ENCODE results near the gene GPM6B. TPM values are rescaled to one million over a fixed set of nuclear protein-coding genes. Genes with fewer than 3 reads are reported as not detected.

The GPM6B gene
- total and polyA plus RNA-seq, 10 donors, result 2.0 to 67.1 (median 23.7) TPM

GRCh38 chrX:13808865-13809264 lies 8.0 kb downstream of the GPM6B start:
- Histone ChIP-seq H3K9me3 (no peaks in the 10 kb centered on the region), H3K36me3 (no peaks in the 10 kb centered on the region), H3K27me3 (replicated peaks in 1 of 7) (peaks cover 0 to 9% (median 0%) of the 10 kb centered on the region in 7 donors), H3K27ac (no peak overlapping the region), H3K4me1 (no peaks in the 10 kb centered on the region), H3K4me3 (no peak overlapping the region)
- TF ChIP-seq POLR2AphosphoS5 (IDR thresholded peaks at IDR 0.05), result no peak
- TF ChIP-seq CTCF (IDR thresholded peaks at IDR 0.05 in 8 of 11, conservative IDR thresholded peaks at IDR 0.05 in 3 of 11), result no peak
- no peak for TF ChIP-seq POLR2A (IDR thresholded peaks at IDR 0.05)
- intact Hi-C loops (cut with DNase I; ENCODE audit: low total_unique reads), result no loop called here
- no peak for DNase-seq

- Histone ChIP-seq H3K27ac (no peak overlapping the region), H3K4me1 (no peaks in the 10 kb centered on the region), H3K36me3 (no peaks in the 10 kb centered on the region), H3K9me3 (no peaks in the 10 kb centered on the region), H3K4me3 (no peak overlapping the region), H3K27me3 (replicated peaks in 1 of 7) (peaks cover 0 to 15% (median 0%) of the 10 kb centered on the region in 7 donors)
- intact Hi-C loops (cut with DNase I; ENCODE audit: low total_unique reads), result no loop called here
- no peak for DNase-seq
- WGBS, 5 donors, result 73 to 86% (median 81%) methylated on average over 4 of the region's 4 CpGs
- TF ChIP-seq POLR2A (IDR thresholded peaks at IDR 0.05) (no peak), CTCF (IDR thresholded peaks at IDR 0.05 in 8 of 11, conservative IDR thresholded peaks at IDR 0.05 in 3 of 11) (no peak), POLR2AphosphoS5 (IDR thresholded peaks at IDR 0.05) (no peak)
Observed at GRCh38 chrX:13808293-13808692, 8.6 kb downstream of the GPM6B start.

GRCh38 chrX:13805241-13805640 lies 11.7 kb downstream of the GPM6B start:
- intact Hi-C loops (cut with DNase I; ENCODE audit: low total_unique reads), result no loop called here
- WGBS, 5 donors, result 76 to 91% (median 86%) methylated on average over 2 of the region's 2 CpGs
- H3K9me3 ChIP-seq, result peaks cover 0 to 2% (median 0%) of the 10 kb centered on the region in 8 donors
- peaks cover 0 to 19% (median 0%) of the 10 kb centered on the region in 7 donors for H3K27me3 ChIP-seq (replicated peaks in 1 of 7)
- no peak overlapping the region for H3K27ac ChIP-seq
- H3K36me3 ChIP-seq, result no peaks in the 10 kb centered on the region
- no peaks in the 10 kb centered on the region for H3K4me1 ChIP-seq
- no peak for DNase-seq
- H3K4me3 ChIP-seq, result no peak overlapping the region
- TF ChIP-seq CTCF (IDR thresholded peaks at IDR 0.05 in 8 of 11, conservative IDR thresholded peaks at IDR 0.05 in 3 of 11), result no peak
- TF ChIP-seq POLR2AphosphoS5 (IDR thresholded peaks at IDR 0.05), result no peak
- TF ChIP-seq POLR2A (IDR thresholded peaks at IDR 0.05), result no peak

GRCh38 chrX:13803116-13803515 lies 13.8 kb downstream of the GPM6B start:
- H3K4me3 ChIP-seq, result no peak overlapping the region
- DNase-seq, result no peak
- peaks cover 0 to 24% (median 0%) of the 10 kb centered on the region in 7 donors for H3K27me3 ChIP-seq (replicated peaks in 1 of 7)
- WGBS, 5 donors, result 42 to 82% (median 69%) methylated on average over 6 of the region's 6 CpGs
- intact Hi-C loops (cut with DNase I; ENCODE audit: low total_unique reads), result no loop called here
- H3K36me3 ChIP-seq, result no peaks in the 10 kb centered on the region
- no peak for TF ChIP-seq CTCF (IDR thresholded peaks at IDR 0.05 in 8 of 11, conservative IDR thresholded peaks at IDR 0.05 in 3 of 11)
- TF ChIP-seq POLR2A (IDR thresholded peaks at IDR 0.05), result no peak
- no peak for TF ChIP-seq POLR2AphosphoS5 (IDR thresholded peaks at IDR 0.05)
- peaks cover 0 to 6% (median 0%) of the 10 kb centered on the region in 8 donors for H3K9me3 ChIP-seq
- H3K27ac ChIP-seq, result no peak overlapping the region
- H3K4me1 ChIP-seq, result no peaks in the 10 kb centered on the region
